ENCODE data around the gene GOLT1A.

GOLT1A gene

GRCh38 chr1:204213668-204214662 is at the start of gene GOLT1A:
Gene GOLT1A (minus strand): TSS chr1:204213988. CDS start chr1:204213906, 82 bp downstream.
- DNase-seq, result peak; percentile 36

- DNase-seq, result no peak
Observed at GRCh38 chr1:204263254-204263910, 49.6 kb upstream of the GOLT1A start.

GRCh38 chr1:204262506-204263253 is 48.9 kb upstream of the GOLT1A start:
- DNase-seq, result no peak

GRCh38 chr1:204261746-204262505 is 48.1 kb upstream of the GOLT1A start:
- DNase-seq, result no peak

GRCh38 chr1:204261266-204261665 is 47.5 kb upstream of the GOLT1A start:
- no peak for DNase-seq

GRCh38 chr1:204260601-204261197 is 46.9 kb upstream of the GOLT1A start:
- DNase-seq, result no peak

GRCh38 chr1:204259782-204260181 is 46.0 kb upstream of the GOLT1A start:
- DNase-seq, result no peak

- DNase-seq, result no peak
Observed at GRCh38 chr1:204259196-204259595, 45.4 kb upstream of the GOLT1A start.

GRCh38 chr1:204258213-204259115 is 44.7 kb upstream of the GOLT1A start:
- peak; percentile 7 for DNase-seq

GRCh38 chr1:204257446-204257845 is 43.7 kb upstream of the GOLT1A start:
- DNase-seq, result no peak

- no peak for DNase-seq
Observed at GRCh38 chr1:204256531-204256930, 42.7 kb upstream of the GOLT1A start.

GRCh38 chr1:204255966-204256365 is 42.2 kb upstream of the GOLT1A start:
- no peak for DNase-seq

- no peak for DNase-seq
Observed at GRCh38 chr1:204255225-204255624, 41.4 kb upstream of the GOLT1A start.

GRCh38 chr1:204254031-204254661 is 40.4 kb upstream of the GOLT1A start:
- DNase-seq, result no peak

GRCh38 chr1:204251926-204252689 is 38.3 kb upstream of the GOLT1A start:
- no peak for DNase-seq

GRCh38 chr1:204251286-204251685 is 37.5 kb upstream of the GOLT1A start:
- no peak for DNase-seq

- DNase-seq, result no peak
Observed at GRCh38 chr1:204250428-204251030, 36.7 kb upstream of the GOLT1A start.

GRCh38 chr1:204249736-204250427 is 36.1 kb upstream of the GOLT1A start:
- no peak for DNase-seq

- no peak for DNase-seq
Observed at GRCh38 chr1:204248954-204249353, 35.2 kb upstream of the GOLT1A start.
